Endothelial cell of umbilical vein (primary cell): Measurements from ENCODE around the gene CBLIF. TPM values are rescaled to one million over a fixed set of nuclear protein-coding genes. Genes with fewer than 3 reads are reported as not detected.

Experiments
- BruUV-seq: library from RNA; stranded (reverse); fragments of 400-500 nt; replicated peaks from 2 replicates; lab custom pipeline; 2021; lab: Mats Ljungman, UMichigan
- CTCF ChIA-PET: fragments of 300-600, 350-600 bp; sonication (Branson Sonifier 250); formaldehyde crosslinking; loops from one replicate; lab custom pipeline; 2021; ENCODE audit warnings: antibody characterized with exemption, inconsistent platforms; lab: Charles Lee
- POLR2A ChIA-PET: fragments of 300-600, 350-600 bp; sonication (Branson Sonifier 250); formaldehyde crosslinking; loops from one replicate; lab custom pipeline; 2021; ENCODE audit warnings: antibody characterized with exemption, inconsistent platforms; lab: Charles Lee
- DNase-seq: peaks from one replicate; pipeline ENCODE4 v3.0.0-alpha.2; 2011; ENCODE audit warnings: low read depth, low spot score
- FAIRE-seq: peaks from 2 replicates; lab custom pipeline; 2011; peaks lifted over from hg19 to GRCh38; lab: Jason Lieb, UNC
- H2AFZ ChIP-seq: 2 replicates; pipeline ENCODE4 v1.6.0; 2012; ENCODE audit warnings: low read depth, low read length, control low read depth, inconsistent platforms
- H3K27ac ChIP-seq: 2 replicates; pipeline ENCODE4 v1.5.1; 2011; ENCODE audit warnings: low read depth, mild to moderate bottlenecking, control low read depth, low read length, moderate library complexity; ENCODE audit not compliant: insufficient read depth
- H3K27me3 ChIP-seq, 2 experiments: 2 replicates each; pipeline versions ENCODE4 v1.6.0 to v1.6.1; 2011; ENCODE audit warnings: low read length in 2 of 2, mixed read lengths in 1 of 2; ENCODE audit not compliant: control insufficient read depth in 2 of 2, insufficient read depth in 2 of 2
- H3K36me3 ChIP-seq, 2 experiments: 2 replicates in 1 of 2; 3 replicates in 1 of 2; pipeline ENCODE4 v1.5.1; 2011; ENCODE audit warnings: low read length in 2 of 2, mild to moderate bottlenecking in 1 of 2, moderate library complexity in 1 of 2; ENCODE audit not compliant: control insufficient read depth in 2 of 2, insufficient read depth in 2 of 2; ENCODE audit errors: extremely low read depth in 1 of 2
- H3K4me1 ChIP-seq: 3 replicates; pipeline ENCODE4 v1.5.1; 2011; ENCODE audit warnings: mild to moderate bottlenecking, low read length; ENCODE audit not compliant: control insufficient read depth, insufficient read depth; ENCODE audit errors: extremely low read depth
- H3K4me2 ChIP-seq: 2 replicates; pipeline ENCODE4 v1.6.1; 2011; ENCODE audit warnings: low read length, control low read depth, mixed read lengths; ENCODE audit not compliant: insufficient read depth
- H3K4me3 ChIP-seq, 3 experiments: fragments of 200-600 bp in 1 of 3; sonication (generic), shearing (Covaris generic) in 1 of 3; replicated peaks in 1 of 3; 2 replicates each; pipeline ENCODE4 v1.5.1; 2011 to 2016; ENCODE audit warnings: control low read depth in 3 of 3, low read length in 3 of 3, mild to moderate bottlenecking in 2 of 3, inconsistent platforms in 1 of 3, low read depth in 1 of 3, moderate library complexity in 1 of 3; ENCODE audit not compliant: insufficient read depth in 1 of 3
- H3K79me2 ChIP-seq: 2 replicates; pipeline ENCODE4 v1.6.0; 2012; ENCODE audit warnings: low read length, inconsistent platforms; ENCODE audit not compliant: control insufficient read depth, insufficient read depth
- H3K9ac ChIP-seq: replicated peaks from 2 replicates; pipeline ENCODE3; 2011; ENCODE audit warnings: low read length, control low read depth; ENCODE audit not compliant: insufficient read depth; ENCODE audit errors: extremely low read depth
- H3K9me1 ChIP-seq: replicated peaks from 3 replicates; pipeline ENCODE4 v1.6.0; 2011; ENCODE audit warnings: mild to moderate bottlenecking, low read length; ENCODE audit not compliant: control insufficient read depth, insufficient read depth; ENCODE audit errors: extremely low read depth
- H3K9me3 ChIP-seq: replicated peaks from 2 replicates; pipeline ENCODE4 v1.5.1; 2012; ENCODE audit warnings: low read length, inconsistent platforms; ENCODE audit not compliant: control insufficient read depth, insufficient read depth
- H4K20me1 ChIP-seq: replicated peaks from 2 replicates; pipeline ENCODE3; 2011; ENCODE audit warnings: mild to moderate bottlenecking, low read length; ENCODE audit not compliant: control insufficient read depth, insufficient read depth; ENCODE audit errors: extremely low read depth
- EZH2 ChIP-seq: IDR thresholded peaks from 2 replicates; pipeline ENCODE4 v1.6.1; 2012; ENCODE audit warnings: borderline replicate concordance, low read depth, mild to moderate bottlenecking, moderate library complexity, low read length, inconsistent platforms; ENCODE audit not compliant: severe bottlenecking
- FOS ChIP-seq: IDR thresholded peaks from 2 replicates; pipeline ENCODE4 v1.6.1; 2011; ENCODE audit warnings: mild to moderate bottlenecking, low read length, moderate library complexity, borderline replicate concordance; ENCODE audit not compliant: insufficient read depth
- GATA2 ChIP-seq: IDR thresholded peaks from 2 replicates; pipeline ENCODE4 v1.7.0; 2011; ENCODE audit warnings: low read depth, mild to moderate bottlenecking, moderate library complexity, mixed read lengths, low read length; ENCODE audit not compliant: insufficient read length, insufficient read depth
- JUN ChIP-seq: IDR thresholded peaks from 2 replicates; pipeline ENCODE4 v1.6.1; 2011; ENCODE audit warnings: borderline replicate concordance, low read depth; ENCODE audit not compliant: insufficient read length, insufficient read depth
- MYC ChIP-seq: IDR thresholded peaks from one replicate; pipeline ENCODE4 v1.6.1; 2011; ENCODE audit warnings: mild to moderate bottlenecking, low read depth, low read length
- POLR2A ChIP-seq: IDR thresholded peaks from 2 replicates; pipeline ENCODE4 v1.6.1; 2012; ENCODE audit warnings: low read depth, mild to moderate bottlenecking, control low read depth, low read length
- POLR2AphosphoS5 ChIP-seq: IDR thresholded peaks from 2 replicates; pipeline ENCODE4 v1.6.1; 2012; ENCODE audit warnings: low read depth, mild to moderate bottlenecking, control low read depth, low read length, moderate library complexity; ENCODE audit not compliant: insufficient read depth
- dilution Hi-C: fragments of 300-500 bp; cut with MboI; formaldehyde crosslinking; loops from one replicate; pipeline ENCODE4 v1.15.0; 2019; ENCODE audit warnings: low sequenced_read_pairs; ENCODE audit not compliant: extremely low pct_ligation_motif_present
- intact Hi-C: fragments of 100-400 bp; cut with micrococcal nuclease; formaldehyde crosslinking; loops from one replicate; pipeline ENCODE4 v1.10.0; 2022
- polyA plus RNA-seq, 4 experiments: library from polyadenylated mRNA; depleted of rRNA in 3 of 4; stranded (reverse) in 3 of 4; unstranded in 1 of 4; fragments of >200 nt; gene quantifications; 2 replicates each; pipeline versions ENCODE4 v1.2.1 to v1.2.3, GENCODE V29; 2011 to 2012; ENCODE audit warnings: missing spikeins in 1 of 4
- total RNA-seq: library from RNA; stranded (reverse); gene quantifications from 2 replicates; pipeline ENCODE4 v1.2.3, GENCODE V29; 2021
- TF ChIP-seq, protein P1 (sequence below): IDR thresholded peaks from 2 replicates; pipeline ENCODE4 v1.6.1; 2011; ENCODE audit not compliant: insufficient read depth, insufficient read length
- TF ChIP-seq, protein P2 (sequence below), 2 donors: IDR thresholded peaks; 1 replicate in 1 of 2; 2 replicates in 1 of 2; pipeline ENCODE4 v1.5.1; 2011; ENCODE audit warnings: low read length in 2 of 2, mild to moderate bottlenecking in 2 of 2, moderate library complexity in 2 of 2, control low read depth in 1 of 2, inconsistent platforms in 1 of 2, low read depth in 1 of 2; ENCODE audit not compliant: insufficient read depth in 1 of 2; ENCODE audit errors: extremely low read depth in 1 of 2

Gene CBLIF
- total and polyA plus RNA-seq, 2 donors (not counting 3 experiments of a cell fraction or from before 2014, with no cell fraction given), result not detected

GRCh38 chr11:59841514-59841913, 3.8 kb downstream of the CBLIF start:
- no peak for FAIRE-seq
- dilution Hi-C loops, result no loop called here

More at GRCh38 chr11:59841514-59841913, 3.8 kb downstream of the CBLIF start:
- Histone ChIP-seq H3K9me1 (no peaks in the 10 kb centered on the region), H3K9ac (no peak overlapping the region), H3K9me3 (no peaks in the 10 kb centered on the region), H3K4me1 (no peaks in the 10 kb centered on the region), H4K20me1 (no peaks in the 10 kb centered on the region), H2AFZ (no peak overlapping the region), H3K27ac (no peak overlapping the region), H3K4me2 (no peak overlapping the region), H3K36me3 (no peaks in the 10 kb centered on the region), H3K27me3 (peaks cover 0 to 2% of the 10 kb centered on the region in 2 experiments), H3K4me3 (no peak overlapping the region), H3K79me2 (no peaks in the 10 kb centered on the region)
- BruUV-seq, result no TSS peak
- no peak for DNase-seq
- CTCF ChIA-PET, result no interaction called here
- POLR2A ChIA-PET, result no interaction called here
- intact Hi-C loops, result no loop called here
- TF ChIP-seq, protein P1, sequence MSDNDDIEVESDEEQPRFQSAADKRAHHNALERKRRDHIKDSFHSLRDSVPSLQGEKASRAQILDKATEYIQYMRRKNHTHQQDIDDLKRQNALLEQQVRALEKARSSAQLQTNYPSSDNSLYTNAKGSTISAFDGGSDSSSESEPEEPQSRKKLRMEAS, result no peak
- TF ChIP-seq FOS (no peak), POLR2AphosphoS5 (no peak), EZH2 (no peak), MYC (no peak), GATA2 (no peak), POLR2A (no peak), JUN (no peak)
- TF ChIP-seq, protein P2, sequence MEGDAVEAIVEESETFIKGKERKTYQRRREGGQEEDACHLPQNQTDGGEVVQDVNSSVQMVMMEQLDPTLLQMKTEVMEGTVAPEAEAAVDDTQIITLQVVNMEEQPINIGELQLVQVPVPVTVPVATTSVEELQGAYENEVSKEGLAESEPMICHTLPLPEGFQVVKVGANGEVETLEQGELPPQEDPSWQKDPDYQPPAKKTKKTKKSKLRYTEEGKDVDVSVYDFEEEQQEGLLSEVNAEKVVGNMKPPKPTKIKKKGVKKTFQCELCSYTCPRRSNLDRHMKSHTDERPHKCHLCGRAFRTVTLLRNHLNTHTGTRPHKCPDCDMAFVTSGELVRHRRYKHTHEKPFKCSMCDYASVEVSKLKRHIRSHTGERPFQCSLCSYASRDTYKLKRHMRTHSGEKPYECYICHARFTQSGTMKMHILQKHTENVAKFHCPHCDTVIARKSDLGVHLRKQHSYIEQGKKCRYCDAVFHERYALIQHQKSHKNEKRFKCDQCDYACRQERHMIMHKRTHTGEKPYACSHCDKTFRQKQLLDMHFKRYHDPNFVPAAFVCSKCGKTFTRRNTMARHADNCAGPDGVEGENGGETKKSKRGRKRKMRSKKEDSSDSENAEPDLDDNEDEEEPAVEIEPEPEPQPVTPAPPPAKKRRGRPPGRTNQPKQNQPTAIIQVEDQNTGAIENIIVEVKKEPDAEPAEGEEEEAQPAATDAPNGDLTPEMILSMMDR (IDR thresholded peaks at IDR 0.05; ENCODE audit: extremely low read depth in 1 of 2, insufficient read depth in 1 of 2, low read depth in 1 of 2, low read length in 2 of 2), result no peak
